DND-41 (cell line): ENCODE data around the gene FIG4.
"Not testable (repeated sequence)": the region's sequence is repeated elsewhere in the genome, so short reads cannot be mapped to it uniquely, and the experiment has no call there.

ENCODE experiments used
- ATAC-seq: fragments of 200-7000 bp; cut with Tn5 transposase; 3 replicates; pipeline ENCODE4 v1.9.1; 2021; ENCODE audit warnings: low read depth; ENCODE audit not compliant: insufficient read depth
- DNase-seq: peaks from one replicate; pipeline ENCODE4 v3.0.0-alpha.2; 2020
- H2AFZ ChIP-seq: 2 replicates; pipeline ENCODE4 v1.6.0; 2012; ENCODE audit warnings: low read depth, low read length
- H3K27ac ChIP-seq: 2 replicates; pipeline ENCODE4 v1.5.1; 2012; ENCODE audit warnings: low read length, inconsistent platforms
- H3K27me3 ChIP-seq: fragments of 200-600 bp; sonication (generic); 2 replicates; pipeline ENCODE4 v1.6.0; 2012; ENCODE audit warnings: low read length, mild to moderate bottlenecking, inconsistent platforms; ENCODE audit not compliant: insufficient read depth, poor library complexity
- H3K36me3 ChIP-seq: 2 replicates; pipeline ENCODE4 v1.5.1; 2012; ENCODE audit warnings: low read length, inconsistent platforms; ENCODE audit not compliant: insufficient read depth
- H3K4me1 ChIP-seq: 2 replicates; pipeline ENCODE4 v1.5.1; 2012; ENCODE audit warnings: mild to moderate bottlenecking, low read length; ENCODE audit not compliant: insufficient read depth
- H3K4me2 ChIP-seq: 2 replicates; pipeline ENCODE4 v1.6.0; 2012; ENCODE audit warnings: mild to moderate bottlenecking, moderate library complexity, low read length, inconsistent platforms; ENCODE audit not compliant: insufficient read depth
- H3K4me3 ChIP-seq, 2 experiments: fragments of 200-600 bp in 1 of 2; shearing (Covaris generic) in 1 of 2; 2 replicates each; pipeline ENCODE4 v1.5.1; 2012 to 2016; ENCODE audit warnings: inconsistent platforms in 2 of 2, low read length in 2 of 2, mild to moderate bottlenecking in 2 of 2, low read depth in 1 of 2, moderate library complexity in 1 of 2
- H3K79me2 ChIP-seq: 2 replicates; pipeline ENCODE4 v1.6.0; 2012; ENCODE audit warnings: low read length, inconsistent platforms; ENCODE audit not compliant: insufficient read depth
- H3K9ac ChIP-seq: 2 replicates; pipeline ENCODE4 v1.6.0; 2012; ENCODE audit warnings: low read depth, mild to moderate bottlenecking, inconsistent platforms, low read length, moderate library complexity
- H3K9me3 ChIP-seq: 2 replicates; pipeline ENCODE4 v1.5.1; 2012; ENCODE audit warnings: low read length, moderate library complexity, mild to moderate bottlenecking, inconsistent platforms; ENCODE audit not compliant: insufficient read depth, severe bottlenecking
- H4K20me1 ChIP-seq: 2 replicates; pipeline ENCODE4 v1.6.0; 2012; ENCODE audit warnings: low read length; ENCODE audit not compliant: insufficient read depth
- EZH2 ChIP-seq: IDR thresholded peaks from 3 replicates; pipeline ENCODE4 v1.6.1; 2012; ENCODE audit warnings: borderline replicate concordance, low read depth, mild to moderate bottlenecking, moderate library complexity, low read length, inconsistent platforms; ENCODE audit not compliant: severe bottlenecking
- TF ChIP-seq, protein P1 (sequence below): IDR thresholded peaks from 2 replicates; pipeline ENCODE4 v1.5.1; 2012; ENCODE audit warnings: borderline replicate concordance, low read length, moderate library complexity, mild to moderate bottlenecking; ENCODE audit not compliant: poor library complexity, severe bottlenecking; ENCODE audit errors: extremely low read depth

FIG4 gene

GRCh38 chr6:109768485-109768884 is 77.4 kb downstream of the FIG4 start:
- H4K20me1 ChIP-seq = no peaks in the 10 kb centered on the region
- H3K79me2 ChIP-seq = no peaks in the 10 kb centered on the region
- no peak overlapping the region for H3K4me2 ChIP-seq
- H2AFZ ChIP-seq = no peak overlapping the region
- no peak overlapping the region for H3K27ac ChIP-seq
- no peaks in the 10 kb centered on the region for H3K4me1 ChIP-seq
- H3K9ac ChIP-seq = no peak overlapping the region
- ATAC-seq (no peak), DNase-seq (no peak)
- H3K4me3 ChIP-seq = no peak overlapping the region
- no peaks in the 10 kb centered on the region for H3K9me3 ChIP-seq
- TF ChIP-seq, protein P1, sequence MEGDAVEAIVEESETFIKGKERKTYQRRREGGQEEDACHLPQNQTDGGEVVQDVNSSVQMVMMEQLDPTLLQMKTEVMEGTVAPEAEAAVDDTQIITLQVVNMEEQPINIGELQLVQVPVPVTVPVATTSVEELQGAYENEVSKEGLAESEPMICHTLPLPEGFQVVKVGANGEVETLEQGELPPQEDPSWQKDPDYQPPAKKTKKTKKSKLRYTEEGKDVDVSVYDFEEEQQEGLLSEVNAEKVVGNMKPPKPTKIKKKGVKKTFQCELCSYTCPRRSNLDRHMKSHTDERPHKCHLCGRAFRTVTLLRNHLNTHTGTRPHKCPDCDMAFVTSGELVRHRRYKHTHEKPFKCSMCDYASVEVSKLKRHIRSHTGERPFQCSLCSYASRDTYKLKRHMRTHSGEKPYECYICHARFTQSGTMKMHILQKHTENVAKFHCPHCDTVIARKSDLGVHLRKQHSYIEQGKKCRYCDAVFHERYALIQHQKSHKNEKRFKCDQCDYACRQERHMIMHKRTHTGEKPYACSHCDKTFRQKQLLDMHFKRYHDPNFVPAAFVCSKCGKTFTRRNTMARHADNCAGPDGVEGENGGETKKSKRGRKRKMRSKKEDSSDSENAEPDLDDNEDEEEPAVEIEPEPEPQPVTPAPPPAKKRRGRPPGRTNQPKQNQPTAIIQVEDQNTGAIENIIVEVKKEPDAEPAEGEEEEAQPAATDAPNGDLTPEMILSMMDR = no peak
- no peak for TF ChIP-seq EZH2
- H3K27me3 ChIP-seq = no peaks in the 10 kb centered on the region
- H3K36me3 ChIP-seq = no peaks in the 10 kb centered on the region; the same call in 1 of the 2 replicates

- no peak overlapping the region for H3K4me3 ChIP-seq
These were observed 78.1 kb downstream of the FIG4 start for GRCh38 chr6:109769213-109769612.

DNA sequence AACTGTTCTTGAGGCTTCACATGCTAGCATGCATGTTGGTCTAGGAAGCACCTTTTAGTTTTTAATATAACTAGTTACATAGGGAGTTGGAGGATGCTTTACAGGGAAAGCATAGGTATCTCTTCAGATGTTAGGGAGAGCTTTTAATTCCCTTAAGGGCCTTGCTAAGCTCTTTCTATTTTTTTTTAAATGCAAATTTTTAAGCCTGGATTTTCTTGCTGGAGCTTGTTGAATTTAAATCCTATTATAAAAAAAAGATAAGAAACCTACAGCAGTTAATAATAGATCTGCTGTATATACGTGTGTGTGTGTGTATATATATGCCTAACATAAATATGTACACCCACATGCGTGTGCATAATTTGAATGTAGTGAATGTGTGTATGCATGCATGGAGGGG is 79.0 kb downstream of the FIG4 start:
- no peak for ATAC-seq
- Histone ChIP-seq H3K9ac (no peak overlapping the region), H3K9me3 (no peaks in the 10 kb centered on the region), H3K27me3 (no peaks in the 10 kb centered on the region), H3K4me3 (no peak overlapping the region), H3K36me3 (no peaks in the 10 kb centered on the region; the same call in 1 of the 2 replicates), H3K79me2 (no peaks in the 10 kb centered on the region), H3K4me2 (no peak overlapping the region), H3K27ac (no peak overlapping the region), H3K4me1 (no peaks in the 10 kb centered on the region), H4K20me1 (no peaks in the 10 kb centered on the region), H2AFZ (no peak overlapping the region)
- TF ChIP-seq EZH2 = no peak
- TF ChIP-seq, protein P1 = no peak
- DNase-seq = no peak

More at GRCh38 chr6:109769213-109769612, 78.1 kb downstream of the FIG4 start:
- Histone ChIP-seq H3K9me3 (no peaks in the 10 kb centered on the region), H3K27ac (no peak overlapping the region), H3K36me3 (no peaks in the 10 kb centered on the region; the same call in 1 of the 2 replicates), H4K20me1 (no peaks in the 10 kb centered on the region), H3K4me1 (no peaks in the 10 kb centered on the region), H2AFZ (no peak overlapping the region), H3K27me3 (no peaks in the 10 kb centered on the region), H3K79me2 (no peaks in the 10 kb centered on the region), H3K4me2 (no peak overlapping the region), H3K9ac (no peak overlapping the region)
- no peak for TF ChIP-seq EZH2
- TF ChIP-seq, protein P1 = no peak
- no peak for ATAC-seq
- DNase-seq = no peak

- Histone ChIP-seq H3K27me3 (no peaks in the 10 kb centered on the region), H3K79me2 (no peaks in the 10 kb centered on the region), H3K4me2 (no peak overlapping the region), H3K9ac (no peak overlapping the region), H2AFZ (no peak overlapping the region), H3K4me3 (no peak overlapping the region), H3K4me1 (no peaks in the 10 kb centered on the region), H3K9me3 (no peaks in the 10 kb centered on the region), H3K27ac (no peak overlapping the region), H4K20me1 (no peaks in the 10 kb centered on the region), H3K36me3 (no peaks in the 10 kb centered on the region; the same call in 1 of the 2 replicates)
- ATAC-seq (no peak), DNase-seq (no peak)
- TF ChIP-seq EZH2 = no peak
- TF ChIP-seq, protein P1 = no peak
These were observed 79.7 kb downstream of the FIG4 start for GRCh38 chr6:109770779-109771178.

DNA sequence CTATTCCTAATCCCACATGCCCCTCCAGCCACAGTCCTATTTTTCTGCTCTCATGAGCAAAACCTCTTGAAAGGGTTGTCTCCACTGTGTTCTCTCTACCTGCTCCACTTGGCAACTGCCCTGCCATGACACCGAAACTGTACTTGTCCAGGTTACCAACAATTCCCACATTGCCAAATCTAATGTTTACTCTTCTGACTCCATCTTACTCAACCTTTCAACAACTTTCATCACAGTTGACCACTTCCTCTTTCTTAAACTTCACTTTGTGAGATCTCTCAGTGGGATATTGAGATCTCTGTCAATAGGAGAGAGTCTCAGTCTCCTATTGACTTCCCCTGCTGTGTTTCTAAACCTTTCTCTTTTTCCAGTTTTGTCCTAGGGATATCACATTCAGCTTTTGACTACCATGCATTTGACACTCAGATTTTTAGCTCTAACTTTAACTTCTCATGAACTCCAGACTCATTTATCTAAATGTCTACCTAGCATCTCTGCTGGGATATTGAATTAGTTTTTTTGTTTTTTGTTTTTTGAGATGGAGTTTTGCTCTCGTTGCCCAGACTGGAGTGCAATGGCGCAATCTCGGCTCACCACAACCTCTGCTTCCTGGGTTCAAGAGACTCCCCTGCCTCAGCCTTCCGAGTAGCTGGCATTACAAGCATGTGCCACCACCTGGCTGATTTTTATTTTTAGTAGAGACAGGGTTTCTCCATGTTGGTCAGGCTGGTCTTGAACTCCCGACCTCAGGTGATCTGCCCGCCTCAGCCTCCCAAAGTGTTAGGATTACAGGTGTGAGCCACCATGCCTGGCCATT is 81.1 kb downstream of the FIG4 start:
- ATAC-seq, H3K36me3 ChIP-seq, H3K9me3 ChIP-seq, H3K4me1 ChIP-seq, H3K9ac ChIP-seq, H3K27me3 ChIP-seq, H3K4me3 ChIP-seq, H3K27ac ChIP-seq, H3K79me2 ChIP-seq, H3K4me2 ChIP-seq, H2AFZ ChIP-seq, DNase-seq, H4K20me1 ChIP-seq: not testable (repeated sequence)
